T-helper 2 cell treated with Interferon-gamma antibody and Interleukin-4, amounts not matched to agents 5 μg/mL and 100 μg/mL, for 36 hours (primary cell): ENCODE results near the gene HDAC10.
A peak's percentile ranks its signal among the peaks of the same experiment; 100 is the strongest.

Source experiments
- DNase-seq: peaks from one replicate; pipeline ENCODE4 v3.0.0; 2021; ENCODE audit warnings: low spot score
- H3K27ac Mint-ChIP-seq: one replicate; pipeline ENCODE4 v1.8.0; 2021; ENCODE audit warnings: mild to moderate bottlenecking, mixed read lengths
- H3K27me3 Mint-ChIP-seq: one replicate; pipeline ENCODE4 v1.8.0; 2021; ENCODE audit warnings: low read depth, mixed read lengths
- H3K36me3 Mint-ChIP-seq: one replicate; pipeline ENCODE4 v1.8.0; 2021; ENCODE audit warnings: low read depth, mixed read lengths
- H3K4me1 Mint-ChIP-seq: one replicate; pipeline ENCODE4 v1.8.0; 2021; ENCODE audit warnings: low read depth, mixed read lengths
- H3K4me3 Mint-ChIP-seq: one replicate; pipeline ENCODE4 v1.8.0; 2022; ENCODE audit warnings: mild to moderate bottlenecking, moderate library complexity, mixed read lengths
- H3K9me3 Mint-ChIP-seq: one replicate; pipeline ENCODE4 v1.8.0; 2021; ENCODE audit warnings: mixed read lengths

Gene HDAC10

DNA sequence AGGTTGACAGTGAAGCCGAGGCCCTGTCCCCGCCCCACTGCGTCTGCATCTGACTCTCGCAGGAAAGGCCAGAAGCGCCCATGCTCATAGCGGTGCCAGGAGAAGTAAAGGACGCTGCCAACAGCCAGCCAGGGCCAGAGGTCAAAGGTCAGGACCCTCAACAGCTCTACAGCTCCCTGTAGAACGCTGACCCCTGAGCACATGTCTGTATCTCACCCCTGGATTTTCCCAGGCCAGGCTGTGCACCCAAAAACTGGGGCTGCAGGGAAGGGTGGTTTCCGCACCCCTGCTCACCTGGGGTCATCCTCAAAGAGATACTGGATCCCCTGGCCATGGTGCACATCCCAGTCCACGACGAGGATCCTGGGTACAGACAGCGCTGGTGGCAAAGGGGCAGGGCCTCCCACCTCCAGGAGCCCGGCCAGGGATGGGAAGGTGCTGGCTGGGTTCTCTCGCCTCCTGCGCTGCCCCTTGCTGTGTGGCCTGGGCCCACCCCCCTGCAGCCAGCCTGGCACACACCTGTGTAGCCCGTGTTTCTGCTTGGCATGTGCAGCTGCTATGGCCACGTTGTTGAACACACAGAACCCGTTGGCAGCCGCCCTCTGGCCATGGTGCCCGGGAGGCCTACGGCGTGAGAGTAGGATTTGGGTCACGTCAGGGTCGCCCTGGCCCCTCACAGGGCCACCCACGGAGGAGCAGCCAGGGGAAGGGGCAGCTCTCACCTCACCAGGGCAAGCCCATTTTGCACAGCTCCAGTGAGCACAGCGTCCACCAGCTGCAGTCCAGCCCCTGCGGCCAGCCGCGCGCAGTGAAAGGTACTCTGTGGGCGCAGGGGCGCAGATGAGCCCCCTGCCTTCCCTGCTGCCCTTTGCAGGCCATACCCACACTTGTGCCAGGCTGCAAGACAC lies 1.5 kb downstream of the HDAC10 start:
- H3K36me3 Mint-ChIP-seq = peaks cover 12% of the 10 kb centered on the region
- no peak for DNase-seq
- no peaks in the 10 kb centered on the region for H3K9me3 Mint-ChIP-seq
- peaks cover 4% of the 10 kb centered on the region for H3K4me1 Mint-ChIP-seq
- no peaks in the 10 kb centered on the region for H3K27me3 Mint-ChIP-seq
- no peak overlapping the region for H3K27ac Mint-ChIP-seq
- H3K4me3 Mint-ChIP-seq = peak overlapping the region; percentile 85

DNA sequence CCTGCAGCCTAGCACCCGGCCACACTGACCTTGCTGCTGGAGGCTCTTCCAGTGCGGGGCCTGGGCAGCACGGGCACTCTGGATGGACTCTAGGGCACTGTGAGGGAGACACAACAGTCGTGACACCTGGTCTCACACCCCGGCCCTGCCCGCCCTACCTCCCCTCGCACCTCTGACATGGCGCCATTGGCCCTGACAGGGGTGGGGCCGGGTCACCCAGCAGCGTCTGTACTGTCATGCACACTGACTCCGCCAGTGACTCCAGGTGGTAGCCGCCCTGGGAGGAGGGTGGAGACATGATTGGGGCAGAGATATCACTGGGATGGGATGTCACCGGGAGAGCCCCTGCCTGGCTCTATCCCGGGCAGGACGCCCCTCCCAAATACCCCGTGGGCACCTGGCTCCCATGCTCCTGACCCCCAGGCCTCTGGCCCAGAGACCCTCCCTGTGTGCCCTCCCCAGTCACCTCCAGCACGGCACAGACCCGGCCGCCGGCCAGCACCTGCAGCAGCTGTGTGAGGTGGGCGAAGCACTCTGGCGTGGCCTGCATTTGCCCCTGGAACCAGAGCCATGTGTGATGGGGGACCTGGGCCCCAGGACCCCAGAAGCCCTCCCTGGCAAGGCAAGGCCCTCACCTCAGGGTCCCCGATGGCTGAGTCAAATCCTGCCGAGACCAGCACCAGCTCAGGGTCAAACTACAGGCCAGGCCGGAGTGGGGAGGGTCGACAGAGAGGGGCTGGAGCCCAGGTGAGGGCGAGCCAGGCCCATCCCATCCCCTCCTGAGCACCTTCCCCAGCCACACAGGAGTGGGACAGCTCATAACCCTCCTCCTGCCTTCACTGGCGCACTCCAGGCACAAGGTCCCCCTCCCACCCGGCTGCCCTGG lies 2.6 kb downstream of the HDAC10 start:
- Mint-ChIP-seq H3K9me3 (no peaks in the 10 kb centered on the region), H3K4me3 (no peak overlapping the region), H3K36me3 (peaks cover 12% of the 10 kb centered on the region), H3K27me3 (no peaks in the 10 kb centered on the region), H3K27ac (peak overlapping the region; percentile 89), H3K4me1 (peaks cover 4% of the 10 kb centered on the region)
- no peak for DNase-seq

DNA sequence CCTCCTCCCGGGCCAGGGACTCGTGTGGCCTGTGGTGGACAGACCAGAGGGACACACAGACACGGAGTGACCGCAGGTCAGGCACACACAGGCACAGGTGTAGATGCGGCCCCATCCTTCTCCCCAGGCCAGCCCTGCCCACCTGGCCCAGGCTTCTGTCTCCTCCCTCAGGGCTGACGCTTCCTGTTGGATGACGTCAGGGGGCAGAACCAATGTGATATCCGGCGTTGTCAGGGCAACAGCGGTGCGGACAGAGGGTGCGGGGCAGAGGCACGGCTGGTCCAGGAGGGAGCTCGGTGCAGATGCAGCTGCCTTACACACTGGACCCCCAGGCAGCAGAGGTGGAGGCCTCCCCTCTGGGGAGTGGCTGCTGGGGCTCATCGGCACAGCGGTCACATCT lies 3.3 kb downstream of the HDAC10 start:
- peaks cover 12% of the 10 kb centered on the region for H3K36me3 Mint-ChIP-seq
- no peaks in the 10 kb centered on the region for H3K27me3 Mint-ChIP-seq
- DNase-seq = peak; percentile 37
- H3K27ac Mint-ChIP-seq = peak overlapping the region; percentile 89
- peaks cover 4% of the 10 kb centered on the region for H3K4me1 Mint-ChIP-seq
- H3K9me3 Mint-ChIP-seq = no peaks in the 10 kb centered on the region
- H3K4me3 Mint-ChIP-seq = peak overlapping the region; percentile 43

DNA sequence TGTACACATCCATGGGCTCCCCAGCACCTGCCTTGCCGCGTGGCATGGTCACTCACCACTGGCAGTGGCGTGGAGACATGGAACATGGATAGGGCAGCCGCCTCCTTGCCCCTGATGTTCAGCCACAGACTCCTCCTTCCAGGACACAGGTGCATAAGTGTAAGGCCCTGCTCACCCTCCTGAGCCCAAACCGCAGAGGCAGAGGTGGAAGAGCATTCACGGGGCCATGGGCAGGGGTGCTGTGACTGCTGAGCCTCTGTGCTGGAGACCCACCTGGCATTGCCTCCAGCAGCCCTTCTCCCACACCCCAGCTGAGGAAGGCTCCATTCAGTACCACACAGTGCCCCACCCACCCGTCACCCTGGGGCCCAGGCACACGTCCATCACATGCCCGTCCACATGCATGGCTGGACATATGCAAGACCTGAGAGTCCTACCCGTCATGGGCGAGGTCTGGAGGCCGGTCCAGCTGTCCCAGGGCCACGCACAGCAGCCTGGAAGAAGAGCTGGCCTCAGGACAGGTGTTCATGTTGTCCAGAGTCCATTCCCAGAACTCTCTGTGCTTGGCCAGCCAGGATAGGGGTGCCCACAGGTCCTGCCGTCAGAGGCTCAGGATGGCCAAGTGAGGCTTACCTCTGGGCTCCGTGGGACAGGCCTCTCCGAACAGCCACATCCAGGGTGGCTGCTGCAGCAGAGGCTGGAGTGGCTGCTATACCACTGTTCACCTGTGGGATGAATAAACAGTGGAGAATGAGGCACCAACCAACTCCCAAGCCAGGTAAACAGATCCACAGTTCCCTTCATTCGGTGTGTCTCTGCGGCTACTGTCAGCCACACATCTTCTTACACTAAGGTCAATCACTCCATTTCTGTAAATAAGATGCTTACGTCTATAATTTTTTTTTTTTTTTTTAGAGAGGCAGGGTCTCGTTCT lies 4.6 kb downstream of the HDAC10 start:
- H3K27ac Mint-ChIP-seq = peak overlapping the region; percentile 31
- H3K9me3 Mint-ChIP-seq = no peaks in the 10 kb centered on the region
- peaks cover 15% of the 10 kb centered on the region for H3K36me3 Mint-ChIP-seq
- peaks cover 10% of the 10 kb centered on the region for H3K4me1 Mint-ChIP-seq
- H3K27me3 Mint-ChIP-seq = no peaks in the 10 kb centered on the region
- no peak for DNase-seq
- H3K4me3 Mint-ChIP-seq = peak overlapping the region; percentile 68

DNA sequence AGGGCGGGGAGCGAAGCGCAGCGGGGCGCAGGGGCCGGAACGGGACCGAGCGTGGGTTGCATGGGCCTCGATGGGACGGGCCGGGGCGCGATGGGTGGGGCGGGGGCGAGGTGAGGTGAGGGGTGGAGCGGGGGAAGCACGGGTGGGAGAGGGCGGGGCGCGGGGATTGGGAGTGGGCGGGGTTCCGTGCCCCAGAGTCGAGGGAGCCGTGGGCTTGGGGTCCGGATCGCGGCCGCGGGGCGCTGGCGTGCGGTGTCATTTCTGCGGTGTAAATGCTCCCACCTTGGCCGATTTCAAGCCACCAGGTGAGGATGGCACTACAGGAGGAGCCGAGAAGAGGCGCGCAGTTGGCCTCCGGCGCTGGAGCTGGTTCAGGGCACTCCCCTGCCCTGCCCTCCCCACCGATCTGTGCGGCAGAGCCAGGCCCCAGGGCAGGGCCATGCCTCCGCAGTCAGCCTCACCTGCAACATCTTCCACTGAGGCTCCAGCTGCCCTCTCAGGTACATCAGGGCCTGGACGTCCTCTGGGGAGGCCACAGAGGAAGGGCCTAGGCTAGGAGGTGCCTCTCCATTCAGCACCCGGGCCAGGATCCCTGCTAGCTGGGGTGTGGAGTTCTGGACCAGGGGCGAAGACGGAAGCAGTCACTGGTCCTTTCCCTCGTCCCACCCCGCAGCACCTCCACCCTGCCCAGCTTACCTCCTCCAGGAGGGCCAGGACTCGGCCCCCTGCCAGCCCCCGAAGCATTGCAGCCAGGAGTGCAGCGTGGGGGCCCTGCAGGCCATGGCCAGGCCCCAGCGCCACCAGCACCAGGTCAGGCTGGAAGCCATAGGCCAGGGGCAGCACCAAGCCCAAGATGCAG lies 5.6 kb downstream of the HDAC10 start:
- no peaks in the 10 kb centered on the region for H3K27me3 Mint-ChIP-seq
- peaks cover 16% of the 10 kb centered on the region for H3K36me3 Mint-ChIP-seq
- peak overlapping the region; percentile 100 for H3K27ac Mint-ChIP-seq
- H3K4me3 Mint-ChIP-seq = peak overlapping the region; percentile 100
- H3K4me1 Mint-ChIP-seq = peaks cover 15% of the 10 kb centered on the region
- DNase-seq = no peak
- H3K9me3 Mint-ChIP-seq = no peaks in the 10 kb centered on the region

DNA sequence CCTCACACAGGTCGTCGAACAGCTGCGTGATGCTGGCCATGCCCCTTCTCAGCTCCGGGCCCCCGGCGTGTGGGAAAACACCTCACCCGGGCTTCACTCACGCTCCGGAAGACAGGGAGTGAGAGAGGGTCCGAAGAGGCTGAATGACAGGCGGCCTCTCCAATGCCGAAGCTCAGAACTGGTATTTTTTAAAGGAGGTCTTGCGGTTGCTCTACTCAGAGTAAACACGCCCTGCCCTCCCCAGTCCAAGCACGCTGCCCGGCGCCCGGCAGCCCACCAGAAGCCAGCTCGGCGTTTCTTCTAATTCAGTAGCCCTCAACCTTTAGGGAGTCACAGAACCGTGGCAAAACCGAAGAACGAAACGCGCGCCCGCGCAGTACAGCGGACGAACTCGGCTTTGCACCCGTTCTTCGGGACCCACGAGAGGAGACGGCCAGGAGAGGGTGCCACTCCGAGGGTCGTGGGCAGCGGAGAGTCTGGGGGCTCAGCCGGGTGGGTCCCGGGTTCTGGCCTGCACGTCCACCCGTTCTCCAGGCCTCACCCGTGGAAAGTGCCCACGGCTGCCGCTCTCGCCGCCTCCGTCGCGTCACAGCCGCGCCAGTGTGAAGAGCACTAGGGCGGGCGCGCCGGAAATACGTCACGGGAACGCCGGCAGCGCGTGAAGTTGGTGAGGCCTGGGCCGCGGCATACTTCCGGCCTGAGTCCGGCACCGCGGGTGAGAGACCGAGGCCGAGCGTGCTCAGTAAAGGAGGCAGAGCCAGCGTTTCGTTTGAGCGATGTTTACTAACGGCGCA lies 6.4 kb downstream of the HDAC10 start, which contains the start of gene TUBGCP6:
Gene TUBGCP6, minus strand, starts transcription at position 604 of the 794 bp plus-strand sequence. Its CDS starts 564 bp downstream, at position 40.
- Mint-ChIP-seq H3K9me3 (no peaks in the 10 kb centered on the region), H3K36me3 (peaks cover 20% of the 10 kb centered on the region), H3K4me3 (peak within 1 kb of the TSS; percentile 100), H3K4me1 (peaks cover 15% of the 10 kb centered on the region), H3K27ac (peak within 1 kb of the TSS; percentile 100), H3K27me3 (no peaks in the 10 kb centered on the region)
- peak; percentile 96 for DNase-seq

DNA sequence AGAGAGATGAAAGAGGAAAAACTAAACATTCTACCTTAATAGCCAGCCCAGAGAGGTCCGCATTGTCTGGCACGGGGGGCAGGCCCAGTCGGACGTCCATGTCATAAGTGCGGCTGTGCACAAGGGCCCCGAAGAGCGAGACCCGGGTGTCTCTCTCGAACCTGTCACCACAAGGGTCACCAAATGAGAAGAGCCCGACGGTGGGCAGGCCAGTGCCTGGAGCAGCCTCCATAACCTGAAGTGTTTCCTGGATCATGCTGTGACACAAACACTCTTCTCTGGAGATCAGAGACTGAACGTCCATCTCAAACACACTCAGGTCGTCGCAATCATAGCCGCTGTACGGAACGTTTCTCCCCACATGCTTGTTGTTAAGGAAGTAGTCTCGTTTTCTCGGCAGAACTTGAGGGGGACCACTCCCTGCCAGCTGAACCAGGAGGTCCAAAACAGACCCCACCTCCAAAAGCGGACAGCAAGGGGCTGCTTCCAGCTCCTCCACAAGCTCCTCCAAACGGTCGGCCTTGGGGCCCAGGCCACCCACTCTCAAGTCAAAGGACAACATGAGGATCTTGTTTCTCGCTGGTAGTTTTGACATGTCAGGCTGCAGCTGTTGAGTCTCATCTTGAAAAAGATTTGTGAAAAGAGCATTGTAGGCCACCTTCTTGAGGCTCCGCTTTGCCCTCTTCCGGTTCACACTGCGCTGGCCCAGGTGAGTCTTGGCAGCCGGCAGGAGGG lies 7.2 kb downstream of the HDAC10 start:
- H3K9me3 Mint-ChIP-seq = no peaks in the 10 kb centered on the region
- H3K4me1 Mint-ChIP-seq = peaks cover 15% of the 10 kb centered on the region
- peaks cover 23% of the 10 kb centered on the region for H3K36me3 Mint-ChIP-seq
- peak overlapping the region; percentile 100 for H3K4me3 Mint-ChIP-seq
- peak overlapping the region; percentile 100 for H3K27ac Mint-ChIP-seq
- H3K27me3 Mint-ChIP-seq = no peaks in the 10 kb centered on the region
- DNase-seq = no peak

DNA sequence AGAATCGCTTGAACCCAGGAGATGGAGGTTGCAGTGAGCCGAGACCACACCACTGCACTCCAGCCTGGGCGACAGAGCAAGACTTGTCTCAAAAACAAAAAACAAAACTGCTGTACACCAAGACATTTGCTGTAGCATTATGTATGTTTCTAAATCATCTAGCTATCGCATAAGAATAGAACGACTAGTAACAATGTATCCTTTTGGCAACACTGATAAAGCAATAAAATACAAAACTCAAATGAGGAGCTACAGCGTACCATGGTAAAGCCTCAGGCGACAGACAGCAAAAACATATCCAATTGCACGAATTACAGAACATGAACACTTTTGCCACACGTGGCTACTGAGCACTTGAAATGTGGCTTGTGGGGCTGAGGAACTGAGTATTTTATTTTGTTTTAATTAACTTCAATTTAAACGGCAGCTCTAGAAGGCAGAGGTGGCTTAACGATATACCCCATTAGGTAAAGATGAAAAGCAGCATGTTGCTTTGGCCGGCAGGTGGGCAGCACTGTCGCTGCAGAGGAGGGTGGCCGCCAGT lies 8.6 kb downstream of the HDAC10 start:
- no peak for DNase-seq
- H3K9me3 Mint-ChIP-seq = no peaks in the 10 kb centered on the region
- H3K4me1 Mint-ChIP-seq = peaks cover 15% of the 10 kb centered on the region
- H3K36me3 Mint-ChIP-seq = peaks cover 25% of the 10 kb centered on the region
- H3K27me3 Mint-ChIP-seq = no peaks in the 10 kb centered on the region
- peak overlapping the region; percentile 100 for H3K4me3 Mint-ChIP-seq
- peak overlapping the region; percentile 67 for H3K27ac Mint-ChIP-seq

DNA sequence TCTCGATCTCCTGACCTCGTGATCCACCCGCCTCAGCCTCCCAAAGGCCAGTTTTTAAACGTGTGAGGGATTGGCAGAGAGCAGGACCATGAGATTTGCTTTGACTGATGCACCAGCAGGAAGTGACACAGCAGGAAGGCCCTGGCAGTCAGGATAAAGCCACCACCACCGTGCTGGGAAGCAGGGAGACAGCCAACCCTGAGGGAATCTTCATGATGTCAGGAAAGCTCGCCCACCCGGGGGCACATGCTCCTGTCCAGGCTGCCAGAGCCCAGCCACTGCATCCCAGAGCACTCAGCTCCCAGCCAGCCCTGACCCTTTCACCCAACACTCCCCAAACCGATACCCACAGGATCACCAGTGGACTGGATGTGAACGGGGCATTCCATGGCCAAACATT lies 12.3 kb downstream of the HDAC10 start:
- Mint-ChIP-seq H3K4me3 (no peak overlapping the region), H3K36me3 (peaks cover 35% of the 10 kb centered on the region), H3K27me3 (no peaks in the 10 kb centered on the region), H3K27ac (no peak overlapping the region), H3K4me1 (peaks cover 13% of the 10 kb centered on the region), H3K9me3 (peaks cover 8% of the 10 kb centered on the region)
- no peak for DNase-seq

DNA sequence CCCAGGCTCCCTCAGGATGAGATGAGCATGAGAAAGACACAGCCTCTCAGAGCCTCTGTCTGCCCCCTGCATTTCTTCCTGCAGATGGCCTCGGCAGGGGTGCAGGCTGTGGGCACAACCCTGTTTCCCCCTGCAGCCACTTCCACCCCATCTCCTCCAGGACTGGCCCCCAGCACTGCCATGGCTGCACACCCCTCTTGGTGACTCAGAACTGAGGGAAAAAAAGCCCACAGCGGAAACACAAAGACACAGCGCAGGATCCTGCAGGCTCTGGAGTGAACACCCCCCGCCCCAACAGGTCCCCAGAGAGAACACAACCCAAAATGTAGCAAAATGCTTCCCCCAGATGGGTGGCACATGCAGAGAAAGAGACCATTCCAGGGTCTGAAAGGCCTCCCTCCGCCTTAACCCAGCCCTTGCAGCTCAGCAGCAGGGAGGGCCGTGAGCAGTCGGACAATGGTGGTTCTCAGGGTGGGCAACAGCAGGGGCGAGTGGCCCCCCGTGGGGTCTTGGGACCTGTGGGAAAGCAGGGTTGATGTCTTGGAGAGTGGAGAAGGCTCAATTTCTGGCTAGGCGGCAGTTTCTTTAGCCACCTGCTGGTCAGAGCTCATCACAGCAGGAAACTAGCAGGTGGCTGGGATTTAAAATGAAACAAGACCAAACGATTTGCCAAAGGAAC lies 14.2 kb downstream of the HDAC10 start:
- Mint-ChIP-seq H3K4me3 (no peak overlapping the region), H3K4me1 (peaks cover 8% of the 10 kb centered on the region), H3K36me3 (peaks cover 38% of the 10 kb centered on the region), H3K9me3 (peaks cover 8% of the 10 kb centered on the region), H3K27me3 (no peaks in the 10 kb centered on the region), H3K27ac (no peak overlapping the region)
- no peak for DNase-seq

DNA sequence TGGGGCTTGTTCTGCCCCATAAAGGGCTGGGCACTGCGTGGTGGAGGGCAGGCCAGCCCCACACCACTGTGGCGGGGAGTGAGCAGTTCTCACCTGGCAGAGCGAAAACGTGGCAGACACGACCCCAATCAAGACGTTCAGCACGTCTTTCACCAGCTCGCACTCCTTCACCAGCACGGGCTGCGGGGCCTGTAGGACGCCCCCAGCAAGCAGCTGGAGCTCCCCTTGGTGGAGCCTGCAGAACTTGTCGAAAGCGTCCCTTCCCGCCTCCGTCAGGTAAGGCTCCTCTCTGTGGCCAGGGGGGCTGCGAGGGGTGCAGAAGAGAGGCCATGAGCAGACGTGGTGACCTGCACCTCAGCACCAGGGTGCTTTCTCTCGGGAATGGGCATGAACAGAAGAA lies 17.8 kb downstream of the HDAC10 start:
- Mint-ChIP-seq H3K27me3 (no peaks in the 10 kb centered on the region), H3K4me1 (no peaks in the 10 kb centered on the region), H3K4me3 (no peak overlapping the region), H3K27ac (no peak overlapping the region), H3K9me3 (peaks cover 8% of the 10 kb centered on the region), H3K36me3 (peaks cover 40% of the 10 kb centered on the region)
- no peak for DNase-seq
